GM12891 (cell line): ENCODE measurements around the gene ZC3H13.

Experiments used
- PAX5 ChIP-seq: IDR thresholded peaks from 2 replicates; pipeline ENCODE4 v1.6.1; 2011; ENCODE audit warnings: low read length, moderate library complexity, mild to moderate bottlenecking; ENCODE audit not compliant: insufficient read depth, severe bottlenecking
- POLR2A ChIP-seq: IDR thresholded peaks from 2 replicates; pipeline ENCODE4 v1.6.1; 2011; ENCODE audit warnings: low read depth, low read length, control low read depth
- POLR2AphosphoS5 ChIP-seq: IDR thresholded peaks from 2 replicates; pipeline ENCODE4 v1.6.1; 2011; ENCODE audit warnings: low read depth, low read length, control low read depth
- POU2F2 ChIP-seq: IDR thresholded peaks from 2 replicates; pipeline ENCODE4 v1.6.1; 2011; ENCODE audit warnings: low read depth, mild to moderate bottlenecking, control low read depth, low read length, moderate library complexity
- TAF1 ChIP-seq: IDR thresholded peaks from 2 replicates; pipeline ENCODE4 v1.6.1; 2011; ENCODE audit warnings: low read depth, low read length, control low read depth

DNA sequence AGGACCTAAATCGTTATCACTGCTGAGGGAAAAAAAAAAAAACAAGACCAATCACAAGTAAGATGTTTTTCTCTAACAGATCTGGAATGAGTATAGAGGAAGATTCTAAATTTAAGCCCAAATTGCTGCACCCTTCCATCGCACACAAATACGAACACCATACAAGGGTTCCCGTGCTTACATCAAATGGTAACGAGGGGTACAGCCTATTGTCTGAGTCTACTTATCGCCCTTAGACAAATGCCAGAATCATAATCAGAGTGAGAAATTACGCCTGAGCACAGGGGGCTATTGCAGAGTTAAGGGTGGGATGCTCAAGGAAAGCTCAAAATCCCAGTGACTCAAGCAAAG, 603 bp downstream of the ZC3H13 start:
- TF ChIP-seq POLR2A (no peak), PAX5 (no peak), TAF1 (no peak), POLR2AphosphoS5 (no peak), POU2F2 (no peak)
